UCSD-AML1 (cell line): ENCODE data around the gene FCRLA.
A peak's percentile ranks its signal among the peaks of the same experiment; 100 is the strongest.
"Not testable (repeated sequence)": the region's sequence is repeated elsewhere in the genome, so short reads cannot be mapped to it uniquely, and the experiment has no call there.

Experiments used
- DNase-seq: peaks from one replicate; lab custom pipeline; 2025; ENCODE audit not compliant: unreplicated experiment; lab: John Stamatoyannopoulos, UW

The FCRLA gene

GRCh38 chr1:161705537-161705936 lies 1.5 kb upstream of the FCRLA start:
- DNase-seq = no peak

DNA sequence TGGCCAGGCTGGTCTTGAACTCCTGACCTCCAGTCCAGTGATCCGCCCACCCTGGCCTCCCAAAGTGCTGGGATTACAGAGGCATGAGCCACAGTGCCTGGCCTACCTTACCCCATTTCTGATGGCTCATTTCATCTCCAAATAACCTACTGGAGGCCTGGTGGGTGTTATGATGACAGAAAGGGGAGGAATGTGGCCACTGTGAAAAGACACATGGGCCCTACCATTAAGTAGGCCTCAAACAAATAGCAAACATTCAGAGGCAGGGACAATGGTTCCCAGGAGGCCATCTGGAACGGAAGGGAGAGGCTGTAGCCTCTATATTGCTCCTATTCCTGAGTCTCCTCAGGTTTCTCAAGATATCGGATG lies 932 bp upstream of the FCRLA start:
- DNase-seq = no peak

GRCh38 chr1:161707503-161707902 lies 474 bp downstream of the FCRLA start:
- DNase-seq = no peak

DNA sequence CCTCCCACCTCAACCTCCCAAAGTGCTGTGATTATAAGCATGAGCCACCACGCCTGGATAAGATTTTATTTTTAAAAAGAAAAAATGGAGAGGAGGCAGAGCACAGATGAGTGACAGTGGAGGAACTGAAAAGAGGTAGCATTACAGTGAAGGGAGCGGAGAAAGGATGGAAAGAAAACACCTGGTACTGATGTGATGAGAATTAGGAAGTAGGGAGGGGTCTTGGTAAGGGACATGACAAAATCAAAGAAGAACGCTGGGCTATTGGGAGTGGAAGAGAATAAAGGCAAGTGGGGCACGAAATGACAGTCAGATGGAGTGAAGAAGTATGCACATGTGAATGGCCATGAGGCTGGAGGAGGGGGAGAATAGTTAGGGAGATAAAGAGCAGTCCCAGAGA lies 2.3 kb downstream of the FCRLA start:
- DNase-seq = no peak

DNA sequence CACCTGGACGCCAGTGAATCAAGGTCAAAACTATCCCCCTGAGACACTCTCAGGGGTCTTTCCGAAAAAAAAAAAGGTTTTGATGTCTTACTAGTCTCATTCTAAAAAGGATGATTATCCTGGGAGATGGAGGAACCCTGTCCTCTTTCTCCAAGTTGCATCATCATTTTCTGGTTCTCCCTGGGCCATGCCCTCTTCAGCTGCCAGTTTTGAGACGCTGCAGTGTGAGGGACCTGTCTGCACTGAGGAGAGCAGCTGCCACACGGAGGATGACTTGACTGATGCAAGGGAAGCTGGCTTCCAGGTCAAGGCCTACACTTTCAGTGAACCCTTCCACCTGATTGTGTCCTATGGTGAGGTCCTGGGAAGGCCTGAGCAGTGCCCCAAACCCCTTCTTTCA lies 3.5 kb downstream of the FCRLA start:
- no peak for DNase-seq

- DNase-seq = no peak
Measured at GRCh38 chr1:161718559-161719324, 11.7 kb downstream of the FCRLA start.

- DNase-seq = no peak
Measured at GRCh38 chr1:161719325-161719611, 12.2 kb downstream of the FCRLA start.

DNA sequence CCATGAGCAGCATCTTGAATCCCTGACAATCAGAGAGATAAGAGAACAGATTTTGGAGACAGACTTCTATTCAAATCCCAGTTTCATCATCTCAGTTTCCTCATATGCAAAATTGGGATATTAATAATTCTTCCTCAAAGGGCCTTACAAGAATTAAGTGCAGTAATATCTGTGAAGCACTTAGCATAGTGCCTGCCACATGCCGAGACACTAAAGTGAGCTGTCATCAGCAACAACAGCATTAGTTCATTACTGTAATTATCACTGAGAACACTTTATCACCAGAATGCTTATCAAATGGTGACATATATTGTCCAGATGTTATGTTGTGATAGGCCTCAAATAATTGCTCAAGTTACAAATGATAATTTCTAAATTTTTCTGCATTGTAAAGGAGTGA lies 13.4 kb downstream of the FCRLA start:
- no peak for DNase-seq

- DNase-seq = no peak
Measured at GRCh38 chr1:161720956-161721737, 14.1 kb downstream of the FCRLA start, which contains the start of gene FCRLB. Gene FCRLB, plus strand, starts transcription at chr1:161721544. Its CDS starts 1,129 bp downstream, at chr1:161722673.

DNA sequence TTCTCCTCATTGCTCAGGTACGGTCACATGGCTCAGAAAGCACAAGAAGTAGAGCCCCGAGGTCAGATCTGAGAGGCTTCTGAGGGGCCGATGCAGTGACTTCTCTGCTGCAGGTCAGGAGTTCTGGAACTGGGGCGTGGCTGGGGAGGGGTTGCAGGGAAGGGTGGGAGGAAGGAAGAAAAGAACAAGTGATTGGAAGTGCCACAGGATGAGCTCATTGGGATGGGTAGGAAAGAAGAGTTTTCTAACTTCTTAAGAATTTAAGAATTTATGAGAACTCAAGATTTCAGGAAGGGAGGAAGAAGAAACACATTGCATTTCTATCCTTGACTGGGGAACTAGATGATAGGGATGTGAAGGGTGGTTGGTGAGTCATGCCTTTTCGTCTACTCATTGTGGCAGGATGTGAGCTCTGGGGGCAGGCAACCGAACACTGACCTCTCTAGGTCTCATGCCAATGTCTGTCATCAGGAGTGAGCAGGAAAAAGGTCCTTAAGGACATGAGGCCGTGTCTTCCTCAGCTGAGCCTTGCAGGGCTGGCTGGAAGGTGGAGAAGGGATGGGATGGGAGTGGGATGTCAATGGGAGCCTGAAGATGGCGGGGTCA lies 14.8 kb downstream of the FCRLA start:
- peak; percentile 42 for DNase-seq

GRCh38 chr1:161722406-161722805 lies 15.4 kb downstream of the FCRLA start:
- no peak for DNase-seq

DNA sequence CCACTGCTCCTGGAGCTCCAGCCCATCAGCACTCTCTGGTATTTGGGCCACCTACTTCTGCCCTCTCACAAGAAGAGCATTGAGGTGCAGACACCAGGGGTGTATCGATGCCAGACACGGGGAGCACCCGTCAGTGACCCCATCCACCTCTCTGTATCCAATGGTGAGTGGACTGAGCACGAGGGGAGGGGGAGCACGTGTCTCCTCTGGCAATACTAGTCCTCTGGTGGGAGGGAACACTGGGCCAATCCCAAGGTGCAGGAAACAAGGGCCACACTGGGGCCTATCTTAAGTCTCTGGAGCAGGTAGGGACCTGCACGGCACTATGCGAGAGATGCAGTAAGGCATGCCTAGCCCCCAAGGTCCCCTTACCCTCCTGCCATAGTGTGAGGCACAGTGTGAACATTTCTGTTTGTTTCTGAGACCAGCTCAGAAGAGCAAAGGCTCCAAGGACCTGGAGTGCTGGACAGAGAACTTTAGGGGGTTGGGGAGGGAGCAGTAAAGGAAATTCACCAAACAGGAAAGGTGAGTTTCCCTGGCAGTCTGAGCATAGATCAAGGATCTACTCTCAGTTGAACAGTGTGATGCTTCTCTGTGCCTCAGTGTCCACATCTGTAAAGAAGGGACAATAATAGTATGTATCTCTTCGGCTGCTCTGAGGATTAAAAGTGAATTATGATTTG lies 16.6 kb downstream of the FCRLA start:
- no peak for DNase-seq

GRCh38 chr1:161725258-161725907 lies 18.4 kb downstream of the FCRLA start:
- not testable (repeated sequence) for DNase-seq

DNA sequence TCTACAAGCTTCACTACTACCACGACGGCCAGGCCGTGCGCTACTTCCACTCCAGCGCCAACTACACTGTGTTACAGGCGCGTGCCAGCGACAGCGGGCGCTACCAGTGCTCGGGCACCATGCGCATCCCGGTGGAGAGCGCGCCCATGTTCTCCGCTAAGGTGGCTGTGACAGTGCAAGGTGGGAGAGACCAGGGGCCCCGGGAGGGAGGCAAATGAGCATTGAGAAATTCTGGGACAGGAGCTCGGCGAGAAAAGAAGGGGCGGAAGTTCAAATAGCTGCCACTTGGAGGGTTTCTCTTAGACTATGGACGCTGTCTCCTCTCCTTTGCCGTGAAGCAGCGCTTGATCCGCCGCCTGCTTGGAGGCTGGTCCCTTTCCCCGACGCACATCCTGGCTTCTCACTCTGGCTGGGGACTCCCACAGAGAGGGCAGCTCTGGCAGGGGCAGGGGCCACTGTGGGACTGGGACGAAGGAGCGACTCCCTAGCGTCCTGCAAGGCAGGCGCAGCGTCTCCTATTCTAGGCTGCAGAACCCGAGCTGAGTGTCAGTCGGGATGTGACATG lies 19.0 kb downstream of the FCRLA start:
- peak; percentile 69 for DNase-seq

DNA sequence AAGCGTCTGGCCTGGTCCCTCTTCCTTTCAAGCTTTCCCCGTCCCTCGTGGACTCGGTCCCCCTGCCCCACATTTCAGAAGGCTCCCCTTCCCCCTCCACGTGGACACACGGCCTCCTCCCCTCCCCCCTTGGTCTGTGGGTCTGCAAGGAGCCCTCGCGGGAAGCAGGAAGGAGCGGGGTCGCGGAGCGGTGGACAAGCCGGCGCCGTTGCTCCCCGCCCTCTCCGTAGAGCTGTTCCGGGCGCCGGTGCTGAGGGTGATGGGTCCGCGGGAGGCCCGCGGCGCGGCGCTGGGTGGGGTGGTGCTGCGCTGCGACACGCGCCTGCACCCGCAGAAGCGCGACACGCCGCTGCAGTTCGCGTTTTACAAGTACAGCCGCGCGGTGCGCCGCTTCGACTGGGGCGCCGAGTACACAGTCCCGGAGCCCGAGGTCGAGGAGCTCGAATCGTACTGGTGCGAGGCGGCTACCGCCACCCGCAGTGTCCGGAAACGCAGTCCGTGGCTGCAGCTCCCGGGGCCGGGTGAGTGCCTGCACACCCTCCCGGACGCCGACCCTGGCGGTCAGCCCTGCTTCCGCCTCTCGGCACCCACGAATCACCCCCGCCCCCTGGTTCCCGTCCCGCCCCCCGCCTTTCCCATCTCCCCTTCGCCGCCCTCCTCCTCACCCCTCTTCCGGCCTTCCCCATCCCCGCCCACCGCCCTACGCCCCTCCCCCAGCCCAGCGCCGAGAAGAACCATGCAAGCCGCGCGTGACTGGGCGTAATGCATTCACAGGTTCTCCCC lies 19.6 kb downstream of the FCRLA start:
- peak; percentile 88 for DNase-seq

DNA sequence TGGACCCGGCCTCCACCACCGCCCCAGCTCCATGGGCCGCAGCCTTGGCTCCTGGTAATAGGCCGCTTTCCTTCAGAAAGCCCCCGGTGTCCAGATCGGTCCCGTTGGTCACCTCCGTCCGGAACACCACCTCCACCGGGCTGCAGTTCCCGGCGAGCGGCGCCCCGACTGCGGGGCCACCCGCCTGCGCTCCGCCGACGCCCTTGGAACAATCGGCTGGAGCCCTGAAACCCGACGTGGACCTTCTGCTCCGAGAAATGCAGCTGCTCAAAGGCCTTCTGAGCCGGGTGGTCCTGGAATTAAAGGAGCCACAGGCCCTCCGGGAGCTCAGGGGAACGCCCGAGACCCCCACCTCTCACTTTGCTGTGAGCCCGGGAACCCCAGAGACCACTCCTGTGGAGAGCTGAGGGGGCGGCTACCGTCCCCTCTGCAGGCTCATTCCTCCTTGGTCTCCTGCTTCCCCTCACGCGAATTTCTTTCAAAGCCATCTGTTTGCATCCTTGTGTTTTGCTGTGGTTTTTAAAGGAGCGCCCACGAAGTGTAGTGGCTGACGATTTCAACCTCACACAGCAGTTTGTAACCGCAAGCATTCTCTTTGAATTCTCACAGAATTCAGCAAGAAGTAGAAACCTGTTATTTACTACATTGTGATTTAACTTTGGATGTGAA lies 20.4 kb downstream of the FCRLA start:
- peak; percentile 60 for DNase-seq

GRCh38 chr1:161728376-161729226 lies 21.6 kb downstream of the FCRLA start:
- DNase-seq = no peak

GRCh38 chr1:161730050-161730564 lies 23.1 kb downstream of the FCRLA start:
- no peak for DNase-seq
